Lower leg skin (tissue), 3 donors: ENCODE data around the gene KLHDC8B.

Experiments
- CTCF ChIP-seq, 3 donors: fragments of 450-650 bp; IDR thresholded peaks; one replicate each; pipeline ENCODE4 v1.5.1; 2016; ENCODE audit warnings: antibody characterized with exemption in 3 of 3, mild to moderate bottlenecking in 3 of 3, moderate library complexity in 2 of 3
- POLR2A ChIP-seq, 2 donors: fragments of 450-650 bp; IDR thresholded peaks; one replicate each; pipeline ENCODE4 v1.6.1; 2016 to 2017; ENCODE audit warnings: antibody characterized with exemption in 2 of 2, mild to moderate bottlenecking in 1 of 2, moderate library complexity in 1 of 2

GRCh38 chr3:49122886-49123545 is 48.4 kb upstream of the KLHDC8B start:
- no peak for TF ChIP-seq POLR2A (IDR thresholded peaks at IDR 0.05)
- no peak for TF ChIP-seq CTCF (IDR thresholded peaks at IDR 0.05)
